ENCODE measurements around the gene DHRS1.

DNA sequence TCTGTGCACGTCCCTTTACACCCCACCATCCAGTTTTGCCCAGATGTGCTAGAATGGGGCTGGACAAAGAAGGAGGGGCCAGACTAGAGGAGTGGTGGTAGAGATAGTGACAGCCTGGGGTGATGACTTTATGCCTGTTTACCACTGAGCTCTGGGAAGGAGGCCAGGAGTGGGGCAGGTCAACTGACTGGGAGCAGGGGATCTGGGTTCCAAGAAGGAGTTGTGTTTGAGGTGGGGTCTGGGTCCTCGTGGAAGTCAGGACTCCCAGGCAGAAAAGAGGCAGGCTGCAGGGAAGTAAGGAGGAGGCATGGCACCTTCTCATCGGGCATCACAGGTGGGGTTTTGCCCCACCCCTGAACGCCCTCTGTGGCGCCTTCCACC is 10.7 kb upstream of the DHRS1 start:
- TF ChIP-seq, protein P1, sequence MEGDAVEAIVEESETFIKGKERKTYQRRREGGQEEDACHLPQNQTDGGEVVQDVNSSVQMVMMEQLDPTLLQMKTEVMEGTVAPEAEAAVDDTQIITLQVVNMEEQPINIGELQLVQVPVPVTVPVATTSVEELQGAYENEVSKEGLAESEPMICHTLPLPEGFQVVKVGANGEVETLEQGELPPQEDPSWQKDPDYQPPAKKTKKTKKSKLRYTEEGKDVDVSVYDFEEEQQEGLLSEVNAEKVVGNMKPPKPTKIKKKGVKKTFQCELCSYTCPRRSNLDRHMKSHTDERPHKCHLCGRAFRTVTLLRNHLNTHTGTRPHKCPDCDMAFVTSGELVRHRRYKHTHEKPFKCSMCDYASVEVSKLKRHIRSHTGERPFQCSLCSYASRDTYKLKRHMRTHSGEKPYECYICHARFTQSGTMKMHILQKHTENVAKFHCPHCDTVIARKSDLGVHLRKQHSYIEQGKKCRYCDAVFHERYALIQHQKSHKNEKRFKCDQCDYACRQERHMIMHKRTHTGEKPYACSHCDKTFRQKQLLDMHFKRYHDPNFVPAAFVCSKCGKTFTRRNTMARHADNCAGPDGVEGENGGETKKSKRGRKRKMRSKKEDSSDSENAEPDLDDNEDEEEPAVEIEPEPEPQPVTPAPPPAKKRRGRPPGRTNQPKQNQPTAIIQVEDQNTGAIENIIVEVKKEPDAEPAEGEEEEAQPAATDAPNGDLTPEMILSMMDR (conservative IDR thresholded peaks at IDR 0.05) = no peak
- TF ChIP-seq EZH2 (IDR thresholded peaks at IDR 0.05; ENCODE audit: low read depth) = no peak

Measured in PC-9 (cell line).